GM19043 (cell line): ENCODE data around the gene GSTA3.
"Not testable (repeated sequence)": the region's sequence is repeated elsewhere in the genome, so short reads cannot be mapped to it uniquely, and the experiment has no call there.

Source experiments
- ATAC-seq: cut with Tn5 transposase; IDR thresholded peaks from one replicate; pipeline ENCODE4 v1.9.1; 2021; ENCODE audit warnings: low read depth; ENCODE audit not compliant: unreplicated experiment

The GSTA3 gene

DNA sequence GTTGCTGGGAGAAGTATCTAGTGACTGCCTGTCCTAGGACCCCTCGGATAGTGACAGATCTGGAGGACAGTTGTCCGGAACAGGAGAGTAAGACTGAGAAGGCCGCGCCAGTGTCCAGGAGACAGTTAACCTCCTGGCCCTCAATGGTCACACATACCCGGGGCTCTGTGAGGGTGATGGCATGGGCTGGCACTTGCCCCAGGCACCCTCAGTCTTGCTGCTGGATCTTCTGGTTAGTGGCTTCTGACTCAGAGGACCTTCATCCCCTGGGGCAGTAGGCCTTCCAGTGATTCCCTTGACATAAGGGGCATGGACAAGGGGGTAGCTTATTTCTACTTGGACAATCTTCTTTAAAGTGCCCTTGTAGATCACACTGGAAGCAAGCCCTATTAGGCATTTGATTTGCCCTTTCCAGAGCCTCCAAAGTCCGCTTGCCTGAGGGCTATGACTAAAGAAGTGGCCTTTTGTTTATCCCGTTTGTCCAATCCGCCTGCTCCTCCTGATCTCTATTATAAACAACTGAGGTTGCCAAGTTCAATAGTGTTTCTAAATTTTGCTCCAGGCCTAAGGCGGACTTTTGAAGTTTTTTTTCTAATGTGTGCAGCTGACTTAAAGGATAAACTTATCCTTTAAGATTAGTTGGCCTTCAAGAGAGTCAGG lies 8.7 kb upstream of the GSTA3 start:
- ATAC-seq: not testable (repeated sequence)

- no peak for ATAC-seq
These were observed 5.0 kb upstream of the GSTA3 start for GRCh38 chr6:52914516-52914915.

GRCh38 chr6:52910091-52910490 lies 593 bp upstream of the GSTA3 start:
- no peak for ATAC-seq

DNA sequence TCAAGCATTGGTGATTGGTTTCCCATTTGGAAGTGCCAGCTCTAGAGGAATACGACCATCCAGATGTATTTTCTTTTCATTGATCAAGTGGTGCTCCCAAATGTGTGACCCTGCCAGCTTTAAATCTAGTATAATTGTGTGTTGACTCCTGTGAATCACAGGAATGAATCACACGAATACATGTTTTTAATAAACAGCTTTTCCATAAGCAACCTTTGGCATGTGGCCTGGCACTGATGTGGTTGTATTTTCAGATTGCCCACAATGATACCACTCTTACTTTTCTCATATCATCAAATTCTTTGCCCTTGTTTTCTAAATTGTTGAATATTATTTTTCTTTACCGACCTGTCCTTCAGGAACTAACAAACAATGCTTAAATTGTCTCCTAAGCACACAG lies 367 bp downstream of the GSTA3 start:
- ATAC-seq: no peak

DNA sequence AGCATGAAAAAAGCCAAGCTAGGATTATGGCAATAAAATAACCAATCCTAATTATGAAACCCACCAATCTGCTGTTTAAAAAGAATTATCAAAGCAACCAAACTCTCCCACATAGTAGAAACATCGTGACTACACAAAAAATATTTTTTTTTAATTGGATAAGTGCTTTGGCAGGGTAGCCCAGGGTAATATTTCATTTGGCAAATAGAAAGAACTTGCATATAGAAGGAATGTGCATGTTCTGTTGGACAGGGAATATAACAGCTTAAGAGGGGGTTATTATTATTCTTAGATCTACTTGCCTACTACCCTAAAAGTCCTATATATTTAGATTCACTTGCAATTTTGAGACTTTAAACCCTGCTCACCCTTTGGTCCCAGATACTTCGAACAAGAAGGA lies 972 bp downstream of the GSTA3 start:
- ATAC-seq: no peak

DNA sequence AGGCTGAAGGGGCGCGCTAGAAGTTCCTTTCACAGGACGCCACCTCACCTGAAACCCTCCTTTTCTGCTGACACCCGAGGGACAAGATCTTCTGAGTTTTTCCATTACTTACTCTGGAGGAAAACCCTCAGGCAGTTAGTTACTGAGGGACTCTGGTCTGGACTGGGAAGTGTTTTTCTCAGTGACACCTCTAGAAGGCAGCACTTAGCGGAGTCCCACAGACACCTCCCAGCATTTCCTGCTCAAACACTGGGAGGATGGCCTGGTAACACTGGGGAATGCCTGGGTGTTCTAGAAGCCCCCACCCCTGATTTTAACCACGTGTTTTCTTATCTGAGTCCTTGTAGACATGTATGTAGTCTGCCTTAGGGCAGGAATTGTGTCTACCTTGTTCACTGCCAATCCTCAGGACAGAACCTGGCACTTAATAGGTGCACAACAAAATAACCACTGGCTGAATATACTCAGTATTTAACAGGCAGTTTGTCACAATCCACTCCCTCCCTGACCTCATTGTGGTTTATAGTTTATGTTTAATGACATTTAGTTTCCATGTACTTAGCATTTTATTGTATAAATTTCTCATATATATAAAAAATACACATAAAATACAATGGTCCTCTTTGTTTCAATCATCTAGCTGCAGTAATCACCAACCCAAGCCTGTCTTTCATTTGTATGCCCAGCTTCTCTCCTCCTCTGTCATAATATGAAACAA lies 4.8 kb downstream of the GSTA3 start:
- no peak for ATAC-seq

DNA sequence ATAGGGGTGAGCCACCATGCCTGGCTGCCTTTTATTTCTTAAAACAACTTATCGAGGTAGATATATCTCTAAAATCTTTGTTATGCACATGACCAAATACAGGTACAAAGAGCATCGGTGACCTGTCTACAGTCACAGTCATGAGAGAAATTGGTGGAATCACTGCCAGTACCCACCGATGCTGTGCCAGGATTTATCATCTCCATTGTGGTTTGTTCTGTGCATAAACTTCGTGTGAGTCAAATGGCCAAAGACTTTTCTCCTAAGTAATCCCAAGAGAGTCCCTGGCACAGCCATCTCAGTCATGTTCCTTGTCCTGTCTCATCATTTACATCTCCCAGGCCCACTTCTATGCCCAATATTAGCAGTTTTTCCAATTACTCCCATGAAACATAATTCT lies 9.0 kb downstream of the GSTA3 start:
- no peak for ATAC-seq

- not testable (repeated sequence) for ATAC-seq
These were observed 13.7 kb downstream of the GSTA3 start for GRCh38 chr6:52895790-52896189.

DNA sequence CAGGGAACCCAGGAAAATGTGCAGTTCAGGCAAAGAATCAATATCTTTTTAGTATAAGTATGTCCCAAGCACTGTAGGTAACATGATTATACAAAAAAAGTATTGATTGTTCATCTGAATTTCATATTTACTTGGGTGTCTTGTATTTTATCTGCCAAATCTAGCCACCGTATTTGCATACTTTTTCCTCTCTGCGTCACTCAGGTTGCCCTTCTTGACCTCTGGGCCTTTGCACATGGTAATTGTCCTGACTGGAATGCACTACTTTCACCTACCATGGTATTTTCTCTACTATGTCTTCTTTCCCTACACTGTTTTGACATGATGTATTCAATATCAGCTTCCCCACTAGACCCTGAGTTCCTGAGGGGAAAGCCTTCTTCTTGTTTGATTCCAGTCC lies 15.2 kb downstream of the GSTA3 start:
- no peak for ATAC-seq

DNA sequence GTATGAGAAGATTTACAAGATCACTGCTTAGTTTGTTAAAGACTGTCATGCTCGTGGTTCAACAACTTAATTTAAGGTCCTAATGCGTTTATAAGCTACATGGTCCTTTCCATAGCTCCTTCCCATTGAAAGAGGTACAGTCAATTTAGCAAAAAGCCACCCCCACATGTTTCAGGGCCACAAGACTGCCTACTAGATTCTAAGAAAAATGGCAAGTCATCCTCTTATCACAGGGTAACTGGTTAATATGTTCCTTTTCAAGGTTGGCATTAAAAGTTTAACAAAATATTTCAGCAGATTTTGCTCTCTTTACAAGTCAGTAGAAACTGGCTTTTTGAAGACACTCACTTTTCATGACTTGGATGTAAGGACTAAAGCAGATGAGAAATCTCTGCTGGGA lies 15.7 kb downstream of the GSTA3 start:
- ATAC-seq: no peak

- ATAC-seq: no peak
These were observed 16.3 kb downstream of the GSTA3 start for GRCh38 chr6:52893221-52893620.

- ATAC-seq: no peak
These were observed 19.5 kb downstream of the GSTA3 start for GRCh38 chr6:52890018-52890417.

DNA sequence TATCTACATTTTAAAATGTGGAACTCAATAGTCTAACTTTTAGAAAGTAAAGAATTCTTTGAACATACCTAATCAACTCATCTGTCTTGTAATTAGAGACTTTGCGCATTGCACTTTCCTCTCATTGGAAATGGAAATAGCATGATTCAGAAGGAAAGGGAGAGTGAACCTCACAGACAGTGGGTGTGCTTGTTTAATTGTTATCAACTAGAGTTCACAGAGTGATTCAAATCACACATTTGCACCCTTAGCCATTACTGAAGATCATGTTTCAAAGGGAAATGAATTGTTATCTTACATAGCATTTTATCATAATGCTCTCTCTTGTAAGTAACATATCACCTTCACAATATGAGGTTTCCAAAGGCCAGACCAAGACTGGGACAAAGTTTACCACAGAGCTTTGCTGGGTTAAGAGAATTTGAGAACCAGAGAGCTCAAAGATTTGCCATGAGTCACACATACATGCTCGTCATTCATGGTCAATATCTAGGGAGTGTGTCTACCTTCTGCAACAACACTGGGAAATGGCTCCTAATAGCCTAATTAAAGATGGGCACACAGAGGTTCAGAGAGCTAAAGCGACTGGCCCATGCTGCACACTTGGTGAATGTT lies 21.5 kb downstream of the GSTA3 start:
- ATAC-seq: no peak

- peak; percentile 100 for ATAC-seq
These were observed 27.3 kb downstream of the GSTA3 start for GRCh38 chr6:52881996-52882841.

- ATAC-seq: no peak
These were observed 27.9 kb downstream of the GSTA3 start for GRCh38 chr6:52881662-52881995.

DNA sequence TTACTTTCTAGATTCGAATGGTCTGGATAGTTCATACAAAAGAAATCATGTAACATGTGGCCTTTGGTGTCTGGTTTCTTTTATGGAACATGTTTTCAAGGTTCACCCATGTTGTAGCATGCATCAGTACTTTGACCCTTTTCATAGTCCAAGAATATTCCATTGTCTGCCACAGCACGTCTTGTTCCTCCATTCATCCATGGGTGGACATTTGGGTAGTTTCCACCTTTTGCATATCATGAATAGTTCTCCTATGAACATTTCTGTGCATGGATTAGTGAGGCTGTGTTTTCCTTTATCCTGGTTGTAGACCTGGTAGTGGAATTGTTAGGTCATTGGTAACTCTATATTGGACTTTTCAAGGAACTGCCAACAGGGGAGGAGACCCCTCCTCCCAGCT lies 31.7 kb downstream of the GSTA3 start:
- no peak for ATAC-seq

GRCh38 chr6:52877168-52877567 lies 32.3 kb downstream of the GSTA3 start:
- no peak for ATAC-seq

GRCh38 chr6:52876056-52876787 lies 33.3 kb downstream of the GSTA3 start:
- no peak for ATAC-seq

- ATAC-seq: no peak
These were observed 37.5 kb downstream of the GSTA3 start for GRCh38 chr6:52872031-52872430.

- no peak for ATAC-seq
These were observed 37.9 kb downstream of the GSTA3 start for GRCh38 chr6:52871621-52872020.
